PC-9 (cell line): ENCODE results near the gene PRR35. TPM values are rescaled to one million over a fixed set of nuclear protein-coding genes. Genes with fewer than 3 reads are reported as not detected.

Experiments
- BruUV-seq: library from RNA; stranded (reverse); fragments of 400-500 nt; replicated peaks from 2 replicates; lab custom pipeline; 2021; lab: Mats Ljungman, UMichigan
- CTCF ChIA-PET: fragments of 300-600 bp; sonication (Branson Sonifier 250); formaldehyde crosslinking; loops from one replicate; lab custom pipeline; 2022; ENCODE audit warnings: antibody characterized with exemption; lab: Charles Lee
- POLR2A ChIA-PET: fragments of 300-600 bp; sonication (Branson Sonifier 250); formaldehyde crosslinking; loops from one replicate; lab custom pipeline; 2022; ENCODE audit warnings: antibody characterized with exemption; ENCODE audit not compliant: unreplicated experiment; lab: Charles Lee
- DNase-seq, 2 experiments: peaks; one replicate each; pipeline versions ENCODE4 v3.0.0 to v3.0.0-alpha.2; 2015 to 2022; ENCODE audit warnings: mixed read lengths in 1 of 2
- H2AFZ ChIP-seq: fragments of 200-600 bp; sonication (generic); 2 replicates; pipeline ENCODE4 v1.8.1; 2017; ENCODE audit warnings: antibody characterized with exemption
- H3F3A ChIP-seq: fragments of 200-600 bp; sonication (generic); 2 replicates; pipeline ENCODE4 v1.8.1; 2017; ENCODE audit warnings: antibody characterized with exemption, mild to moderate bottlenecking, low read depth; ENCODE audit not compliant: insufficient read depth
- H3K27ac ChIP-seq: fragments of 200-600 bp; sonication (generic); 2 replicates; pipeline ENCODE4 v1.6.1; 2016; ENCODE audit warnings: mixed run types
- H3K27me3 ChIP-seq: fragments of 200-600 bp; sonication (generic); 2 replicates; pipeline ENCODE4 v1.6.1; 2016; ENCODE audit warnings: low read depth, mixed run types; ENCODE audit not compliant: insufficient read depth
- H3K36me3 ChIP-seq: fragments of 200-600 bp; sonication (generic); 2 replicates; pipeline ENCODE4 v1.6.1; 2016; ENCODE audit warnings: low read depth, mixed run types
- H3K4me1 ChIP-seq: fragments of 200-600 bp; sonication (generic); replicated peaks from 2 replicates; pipeline ENCODE4 v1.6.1; 2016; ENCODE audit warnings: mixed run types; ENCODE audit not compliant: insufficient read depth
- H3K4me2 ChIP-seq: fragments of 200-600 bp; sonication (generic); 2 replicates; pipeline ENCODE4 v1.6.1; 2017; ENCODE audit warnings: mixed run types
- H3K4me3 ChIP-seq: fragments of 200-600 bp; sonication (generic); 2 replicates; pipeline ENCODE4 v1.6.1; 2016; ENCODE audit warnings: mixed run types
- H3K79me2 ChIP-seq: fragments of 200-600 bp; sonication (generic); 2 replicates; pipeline ENCODE4 v1.6.1; 2017; ENCODE audit warnings: low read depth, mixed run types
- H3K9me2 ChIP-seq: fragments of 200-600 bp; sonication (generic); 2 replicates; pipeline ENCODE4 v1.8.1; 2017; ENCODE audit warnings: mild to moderate bottlenecking; ENCODE audit not compliant: insufficient read depth
- H3K9me3 ChIP-seq: fragments of 200-600 bp; sonication (generic); 2 replicates; pipeline ENCODE4 v1.8.1; 2016; ENCODE audit warnings: low read depth; ENCODE audit not compliant: insufficient read depth
- H4K20me1 ChIP-seq: fragments of 200-600 bp; sonication (generic); 2 replicates; pipeline ENCODE4 v1.8.1; 2017; ENCODE audit not compliant: insufficient read depth
- CTCF ChIP-seq: fragments of 200-600 bp; sonication (generic); conservative IDR thresholded peaks from 2 replicates; pipeline ENCODE4 v1.6.1; 2017; ENCODE audit warnings: mixed run types, antibody characterized with exemption, mild to moderate bottlenecking, moderate library complexity
- EZH2 ChIP-seq: fragments of 200-600 bp; sonication (generic); IDR thresholded peaks from 2 replicates; pipeline ENCODE4 v1.8.0; 2017; ENCODE audit warnings: antibody characterized with exemption, low read depth
- intact Hi-C: fragments of 100-400 bp; cut with micrococcal nuclease; formaldehyde crosslinking; loops from one replicate; pipeline ENCODE4 v1.10.0; 2022; ENCODE audit not compliant: unreplicated experiment
- total RNA-seq: library from RNA; stranded (reverse); gene quantifications from 2 replicates; pipeline ENCODE4 v1.2.3, GENCODE V29; 2021

The PRR35 gene
- total RNA-seq, 1 experiment from 2014 or later, result not detected

GRCh38 chr16:520847-521246, 39.3 kb upstream of the PRR35 start:
- H4K20me1 ChIP-seq, result peaks cover 26% of the 10 kb centered on the region
- TF ChIP-seq EZH2, result no peak
- no peak for TF ChIP-seq CTCF
- intact Hi-C loops, result no loop called here
- H3K9me2 ChIP-seq, result no peaks in the 10 kb centered on the region
- CTCF ChIA-PET, result interaction anchor here (0.6 kb wide), 1 partner anchor 110 kb away, joined by 3 read pairs; no protein-coding TSS in a partner anchor
- no TSS peak for BruUV-seq
- peaks cover 16% of the 10 kb centered on the region for H3K79me2 ChIP-seq
- peaks cover 17% of the 10 kb centered on the region for H3K4me1 ChIP-seq
- H2AFZ ChIP-seq, result no peak overlapping the region
- no peaks in the 10 kb centered on the region for H3K9me3 ChIP-seq
- no peaks in the 10 kb centered on the region for H3K36me3 ChIP-seq
- H3K27me3 ChIP-seq, result no peaks in the 10 kb centered on the region
- POLR2A ChIA-PET, result interaction anchor here (0.5 kb wide), 1 partner anchor 116 kb away, joined by 17 read pairs; no protein-coding TSS in a partner anchor
- H3K27ac ChIP-seq, result no peak overlapping the region
- no peak for DNase-seq
- H3K4me2 ChIP-seq, result no peak overlapping the region
- H3K4me3 ChIP-seq, result no peak overlapping the region
- peaks cover 19% of the 10 kb centered on the region for H3F3A ChIP-seq

- ChIA-PET POLR2A (no interaction called here), CTCF (no interaction called here)
- no peaks in the 10 kb centered on the region for H3K9me3 ChIP-seq
- no TSS peak for BruUV-seq
- H3K4me1 ChIP-seq, result peaks cover 23% of the 10 kb centered on the region
- H2AFZ ChIP-seq, result no peak overlapping the region
- peaks cover 27% of the 10 kb centered on the region for H3F3A ChIP-seq
- TF ChIP-seq EZH2, result no peak
- TF ChIP-seq CTCF, result no peak
- no peaks in the 10 kb centered on the region for H3K9me2 ChIP-seq
- no peaks in the 10 kb centered on the region for H3K27me3 ChIP-seq
- no peak overlapping the region for H3K4me3 ChIP-seq
- intact Hi-C loops, result no loop called here
- no peaks in the 10 kb centered on the region for H3K36me3 ChIP-seq
- peaks cover 23% of the 10 kb centered on the region for H3K79me2 ChIP-seq
- peak in 1 of 2 experiments; percentile 83 for DNase-seq
- no peak overlapping the region for H3K4me2 ChIP-seq
- no peak overlapping the region for H3K27ac ChIP-seq
- peaks cover 30% of the 10 kb centered on the region for H4K20me1 ChIP-seq
Observed at GRCh38 chr16:521381-522210, 38.6 kb upstream of the PRR35 start.

- TF ChIP-seq EZH2 (no peak), CTCF (no peak)
- H3K79me2 ChIP-seq, result peaks cover 28% of the 10 kb centered on the region
- no peak overlapping the region for H2AFZ ChIP-seq
- H3K4me2 ChIP-seq, result no peak overlapping the region
- POLR2A ChIA-PET, result no interaction called here
- no peak overlapping the region for H3K4me3 ChIP-seq
- no peaks in the 10 kb centered on the region for H3K36me3 ChIP-seq
- H3K4me1 ChIP-seq, result peaks cover 23% of the 10 kb centered on the region
- H3K27me3 ChIP-seq, result no peaks in the 10 kb centered on the region
- H4K20me1 ChIP-seq, result peaks cover 30% of the 10 kb centered on the region
- H3K9me3 ChIP-seq, result no peaks in the 10 kb centered on the region
- CTCF ChIA-PET, result interaction anchor here (0.7 kb wide), 1 partner anchor 123 kb away, joined by 4 read pairs; no protein-coding TSS in a partner anchor
- H3K9me2 ChIP-seq, result no peaks in the 10 kb centered on the region
- no TSS peak for BruUV-seq
- intact Hi-C loops, result no loop called here
- H3K27ac ChIP-seq, result no peak overlapping the region
- DNase-seq, result no peak
- H3F3A ChIP-seq, result peaks cover 27% of the 10 kb centered on the region
Observed at GRCh38 chr16:522320-523096, 37.7 kb upstream of the PRR35 start.
